A549 (cell line): ENCODE data around the gene C15orf39. TPM values are rescaled to one million over a fixed set of nuclear protein-coding genes. Genes with fewer than 3 reads are reported as not detected.

ENCODE experiments used
- ATAC-seq, 2 experiments: fragments of 200-7000 bp in 1 of 2; fragments of >200 bp in 1 of 2; cut with Nextera tagmentation in 1 of 2; cut with Tn5 transposase in 1 of 2; 3 replicates each; pipeline versions ENCODE4 v1.8.0 to v1.9.1; 2018 to 2020; ENCODE audit warnings: mild to moderate bottlenecking in 1 of 2, moderate library complexity in 1 of 2
- CTCF ChIA-PET: fragments of 300-600 bp; sonication (Branson Sonifier 250); formaldehyde crosslinking; extraction: SDS; loops from one replicate; lab custom pipeline; 2021; ENCODE audit warnings: antibody characterized with exemption, inconsistent platforms; lab: Yijun Ruan, JAX
- POLR2A ChIA-PET: fragments of 350-600 bp; formaldehyde crosslinking; extraction: SDS; loops from one replicate; lab custom pipeline; 2021; ENCODE audit warnings: antibody characterized with exemption, inconsistent platforms; lab: Yijun Ruan, JAX
- DNase-seq, 2 experiments: peaks; one replicate each; pipeline versions ENCODE4 v3.0.0 to v3.0.0-alpha.2; 2011 to 2016; ENCODE audit warnings: low read depth in 1 of 2, low spot score in 1 of 2
- FAIRE-seq: peaks from 2 replicates; lab custom pipeline; 2011; peaks lifted over from hg19 to GRCh38; lab: Jason Lieb, UNC
- H3K27ac ChIP-seq, 2 experiments: fragments of >200 bp; sonication (Bioruptor Twin); formaldehyde crosslinking; 3 replicates each; pipeline ENCODE4 v1.5.1; 2016 to 2017
- H3K4me1 ChIP-seq: fragments of >200 bp; sonication (Bioruptor Twin); formaldehyde crosslinking; 3 replicates; pipeline ENCODE4 v1.6.1; 2016
- H3K4me2 ChIP-seq: fragments of >200 bp; sonication (Bioruptor Twin); formaldehyde crosslinking; 3 replicates; pipeline ENCODE4 v1.6.1; 2016
- H3K4me3 ChIP-seq: fragments of >200 bp; sonication (Bioruptor Twin); formaldehyde crosslinking; 3 replicates; pipeline ENCODE4 v1.5.1; 2016
- H3K9me3 ChIP-seq: fragments of >200 bp; sonication (Bioruptor Twin); formaldehyde crosslinking; 3 replicates; pipeline ENCODE4 v1.6.1; 2016
- CHD4 ChIP-seq: fragments of 200-600 bp; sonication (generic); IDR thresholded peaks from 2 replicates; pipeline ENCODE4 v1.6.1; 2016; ENCODE audit warnings: antibody characterized with exemption, mild to moderate bottlenecking, borderline replicate concordance
- EHMT2 ChIP-seq: fragments of 200-600 bp; sonication (generic); IDR thresholded peaks from 2 replicates; pipeline ENCODE4 v1.6.1; 2016; ENCODE audit warnings: antibody characterized with exemption, low read depth, mild to moderate bottlenecking, moderate library complexity
- ESRRA ChIP-seq: fragments of 150-350 bp; IDR thresholded peaks from 2 replicates; pipeline ENCODE4 v1.6.1; 2014; ENCODE audit warnings: mild to moderate bottlenecking, low read length, borderline replicate concordance
- KDM1A ChIP-seq: fragments of 200-600 bp; sonication (generic); IDR thresholded peaks from 2 replicates; pipeline ENCODE4 v1.6.1; 2016; ENCODE audit warnings: low read depth, mild to moderate bottlenecking
- MYC ChIP-seq: IDR thresholded peaks from 2 replicates; pipeline ENCODE4 v1.6.1; 2012; ENCODE audit warnings: mild to moderate bottlenecking, inconsistent platforms, low read length, improper control_type of control experiment, borderline replicate concordance
- NFE2L2 ChIP-seq: fragments of 150-350 bp; conservative IDR thresholded peaks from 2 replicates; pipeline ENCODE4 v1.6.1; 2014; ENCODE audit warnings: low read length
- NR3C1 ChIP-seq: fragments of >200 bp; sonication (Bioruptor Twin); formaldehyde crosslinking; IDR thresholded peaks from 3 replicates; pipeline ENCODE4 v1.6.1; 2017
- POLR2A ChIP-seq: IDR thresholded peaks from 2 replicates; pipeline ENCODE4 v1.6.1; 2012; ENCODE audit warnings: mild to moderate bottlenecking, low read length
- POLR2AphosphoS2 ChIP-seq: conservative IDR thresholded peaks from 2 replicates; pipeline ENCODE4 v1.6.1; 2012; ENCODE audit warnings: low read length, improper control_type of control experiment, inconsistent platforms
- RAD21 ChIP-seq, 2 experiments: fragments of >200 bp in 1 of 2; sonication (Bioruptor Twin) in 1 of 2; formaldehyde crosslinking in 1 of 2; IDR thresholded peaks in 1 of 2; conservative IDR thresholded peaks in 1 of 2; 2 replicates in 1 of 2; 3 replicates in 1 of 2; pipeline ENCODE4 v1.6.1; 2012 to 2018; ENCODE audit warnings: inconsistent platforms in 1 of 2
- RFX5 ChIP-seq: fragments of 450-650 bp; IDR thresholded peaks from 2 replicates; pipeline ENCODE4 v1.7.1; 2014; ENCODE audit warnings: antibody characterized with exemption, mild to moderate bottlenecking, moderate library complexity
- RNF2 ChIP-seq: fragments of 200-600 bp; sonication (generic); IDR thresholded peaks from 2 replicates; pipeline ENCODE4 v1.6.1; 2016; ENCODE audit warnings: low read depth, mild to moderate bottlenecking, antibody characterized with exemption, moderate library complexity, borderline replicate concordance
- SMC3 ChIP-seq: fragments of >200 bp; sonication (Bioruptor Twin); formaldehyde crosslinking; IDR thresholded peaks from 3 replicates; pipeline ENCODE4 v1.6.1; 2018; ENCODE audit warnings: inconsistent platforms
- ZC3H11A ChIP-seq: fragments of 450-650 bp; IDR thresholded peaks from 2 replicates; pipeline ENCODE4 v1.6.1; 2014; ENCODE audit warnings: antibody characterized with exemption, mild to moderate bottlenecking
- ZFP36 ChIP-seq: fragments of 450-650 bp; IDR thresholded peaks from 2 replicates; pipeline ENCODE4 v1.6.1; 2014; ENCODE audit warnings: borderline replicate concordance; ENCODE audit not compliant: partially characterized antibody
- ZNF302 ChIP-seq: fragments of 250-450 bp; sonication (Bioruptor Pico); IDR thresholded peaks from 2 replicates; pipeline ENCODE4 v1.9.0; 2021; ENCODE audit warnings: inconsistent platforms, mild to moderate bottlenecking, moderate library complexity
- WGBS: methylation state at CpG from one replicate; pipeline ENCODE4 v1.1.6; 2017; ENCODE audit errors: missing lambda C conversion rate; 5-methylcytosine and 5-hydroxymethylcytosine counted together
- polyA plus RNA-seq, 4 experiments: library from polyadenylated mRNA; depleted of rRNA in 3 of 4; stranded (reverse); fragments of >200 nt; fragmentation: RNase III in 1 of 4; extraction: RNeasy Plus Mini Kit Qiagen cat#74134 plus additional on column Dnase treatment in 1 of 4; gene quantifications; 2 replicates in 3 of 4; 3 replicates in 1 of 4; pipeline ENCODE4 v1.2.3, GENCODE V29; 2011 to 2017
- TF ChIP-seq, protein P1 (sequence below): fragments of 450-650 bp; IDR thresholded peaks from 2 replicates; pipeline ENCODE4 v1.6.1; 2014; ENCODE audit warnings: antibody characterized with exemption
- TF ChIP-seq, protein P2 (sequence below): fragments of 250-450 bp; sonication (Bioruptor Pico); IDR thresholded peaks from 2 replicates; pipeline ENCODE4 v1.5.0; 2021; ENCODE audit warnings: mild to moderate bottlenecking, moderate library complexity, borderline replicate concordance
- TF ChIP-seq, protein P3 (sequence below): IDR thresholded peaks from 2 replicates; pipeline ENCODE4 v1.6.1; 2012; ENCODE audit warnings: low read depth, borderline replicate concordance
- TF ChIP-seq, protein P4 (sequence below): fragments of >200 bp; sonication (Bioruptor Twin); formaldehyde crosslinking; IDR thresholded peaks from 2 replicates; pipeline ENCODE4 v1.6.1; 2016
- TF ChIP-seq, protein P5 (sequence below): IDR thresholded peaks from 2 replicates; pipeline ENCODE4 v1.6.1; 2012
- TF ChIP-seq, protein P6 (sequence below): IDR thresholded peaks from 2 replicates; pipeline ENCODE4 v1.6.1; 2012

The C15orf39 gene
- polyA plus RNA-seq, 2 of the 4 experiments (the other 2 are of a cell fraction) = 5.7 to 16.7 TPM

DNA sequence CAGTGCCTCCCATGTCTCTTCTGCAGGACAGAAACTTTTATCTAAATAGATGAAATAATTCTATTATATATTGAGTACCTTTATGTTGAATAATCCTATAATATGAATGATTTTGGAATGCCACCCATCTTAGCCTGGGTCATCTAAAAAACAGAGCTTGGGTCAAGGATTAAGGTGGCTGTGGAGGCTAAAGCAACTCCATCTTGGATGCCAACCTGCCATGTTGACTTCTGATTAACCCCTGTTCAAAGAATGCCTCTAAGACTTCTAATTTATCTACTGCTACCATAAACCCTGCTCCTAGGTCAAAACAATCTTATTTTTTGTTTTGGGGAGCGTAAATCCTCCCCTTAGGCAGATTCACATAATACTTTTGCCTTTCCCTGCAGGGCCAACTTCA lies 31.5 kb upstream of the C15orf39 start:
- FAIRE-seq (no peak), DNase-seq (no peak), ATAC-seq (no peak)
- H3K9me3 ChIP-seq = 0 out of 3 replicates have a peak, but pooled peaks cover 6% of the 10 kb centered on the region
- TF ChIP-seq POLR2A = no peak
- TF ChIP-seq NR3C1 = no peak
- TF ChIP-seq SMC3 = no peak
- TF ChIP-seq ZC3H11A = no peak
- TF ChIP-seq RNF2 = no peak
- TF ChIP-seq, protein P1, sequence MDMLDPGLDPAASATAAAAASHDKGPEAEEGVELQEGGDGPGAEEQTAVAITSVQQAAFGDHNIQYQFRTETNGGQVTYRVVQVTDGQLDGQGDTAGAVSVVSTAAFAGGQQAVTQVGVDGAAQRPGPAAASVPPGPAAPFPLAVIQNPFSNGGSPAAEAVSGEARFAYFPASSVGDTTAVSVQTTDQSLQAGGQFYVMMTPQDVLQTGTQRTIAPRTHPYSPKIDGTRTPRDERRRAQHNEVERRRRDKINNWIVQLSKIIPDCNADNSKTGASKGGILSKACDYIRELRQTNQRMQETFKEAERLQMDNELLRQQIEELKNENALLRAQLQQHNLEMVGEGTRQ = no peak
- TF ChIP-seq, protein P2, sequence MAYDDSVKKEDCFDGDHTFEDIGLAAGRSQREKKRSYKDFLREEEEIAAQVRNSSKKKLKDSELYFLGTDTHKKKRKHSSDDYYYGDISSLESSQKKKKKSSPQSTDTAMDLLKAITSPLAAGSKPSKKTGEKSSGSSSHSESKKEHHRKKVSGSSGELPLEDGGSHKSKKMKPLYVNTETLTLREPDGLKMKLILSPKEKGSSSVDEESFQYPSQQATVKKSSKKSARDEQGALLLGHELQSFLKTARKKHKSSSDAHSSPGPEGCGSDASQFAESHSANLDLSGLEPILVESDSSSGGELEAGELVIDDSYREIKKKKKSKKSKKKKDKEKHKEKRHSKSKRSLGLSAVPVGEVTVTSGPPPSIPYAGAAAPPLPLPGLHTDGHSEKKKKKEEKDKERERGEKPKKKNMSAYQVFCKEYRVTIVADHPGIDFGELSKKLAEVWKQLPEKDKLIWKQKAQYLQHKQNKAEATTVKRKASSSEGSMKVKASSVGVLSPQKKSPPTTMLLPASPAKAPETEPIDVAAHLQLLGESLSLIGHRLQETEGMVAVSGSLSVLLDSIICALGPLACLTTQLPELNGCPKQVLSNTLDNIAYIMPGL (CRISPR knock-in tag) = no peak
- TF ChIP-seq RFX5 = no peak
- TF ChIP-seq, protein P3, sequence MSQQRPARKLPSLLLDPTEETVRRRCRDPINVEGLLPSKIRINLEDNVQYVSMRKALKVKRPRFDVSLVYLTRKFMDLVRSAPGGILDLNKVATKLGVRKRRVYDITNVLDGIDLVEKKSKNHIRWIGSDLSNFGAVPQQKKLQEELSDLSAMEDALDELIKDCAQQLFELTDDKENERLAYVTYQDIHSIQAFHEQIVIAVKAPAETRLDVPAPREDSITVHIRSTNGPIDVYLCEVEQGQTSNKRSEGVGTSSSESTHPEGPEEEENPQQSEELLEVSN = no peak
- TF ChIP-seq KDM1A = no peak
- TF ChIP-seq, protein P4, sequence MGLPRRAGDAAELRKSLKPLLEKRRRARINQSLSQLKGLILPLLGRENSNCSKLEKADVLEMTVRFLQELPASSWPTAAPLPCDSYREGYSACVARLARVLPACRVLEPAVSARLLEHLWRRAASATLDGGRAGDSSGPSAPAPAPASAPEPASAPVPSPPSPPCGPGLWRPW = no peak
- H3K27ac ChIP-seq = no peak overlapping the region; a peak in 1 of 6 replicates
- CTCF ChIA-PET = interaction anchor here (1.6 to 2.0 kb wide), 2 partner anchors 13 to 31 kb away, joined by 4 to 5 read pairs; partner anchors contain the start of gene C15orf39
- no peak overlapping the region for H3K4me2 ChIP-seq
- POLR2A ChIA-PET = no interaction called here
- no peak overlapping the region for H3K4me3 ChIP-seq
- H3K4me1 ChIP-seq = peaks cover 6% of the 10 kb centered on the region
- 87% methylated on average over 1 of the region's 1 CpG for WGBS

DNA sequence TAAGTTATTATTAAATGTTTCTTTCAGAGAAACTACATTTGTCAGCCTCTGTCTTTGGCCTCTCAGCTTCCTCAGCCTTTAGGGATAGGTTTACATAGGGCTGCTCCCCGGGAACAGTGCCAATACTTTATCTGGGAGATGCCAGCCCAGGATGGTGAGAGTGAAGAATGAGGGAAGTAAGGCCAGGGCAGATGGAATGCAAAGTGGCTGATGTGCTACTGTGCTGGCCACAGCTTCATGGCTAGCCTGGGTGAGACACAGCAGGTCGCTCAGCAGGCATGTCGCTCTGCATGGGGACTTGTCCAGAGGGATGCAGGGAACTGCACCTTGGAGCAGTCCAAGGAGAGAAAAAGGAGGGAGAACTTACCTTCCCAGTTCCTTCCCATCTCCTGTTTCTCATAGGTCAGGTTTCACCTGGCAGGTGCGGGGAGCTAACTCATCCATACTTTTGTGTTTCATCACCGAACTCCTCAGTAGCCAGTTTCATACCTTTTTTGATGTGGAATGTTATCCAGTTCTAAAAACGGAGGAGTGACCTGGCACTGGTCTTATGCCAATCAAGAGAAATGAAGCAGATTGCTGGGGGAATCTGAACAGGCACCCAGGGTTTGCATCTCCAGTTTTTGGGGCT lies 30.9 kb upstream of the C15orf39 start:
- no peak overlapping the region for H3K4me2 ChIP-seq
- DNase-seq (no peak), FAIRE-seq (no peak), ATAC-seq (peak in 1 of 2 experiments; percentile 13; a peak in 1 of 6 replicates)
- POLR2A ChIA-PET = no interaction called here
- H3K27ac ChIP-seq = peak overlapping the region in 1 of 2 experiments; percentile 23; a peak in 2 of 6 replicates
- no peak overlapping the region for H3K4me3 ChIP-seq
- CTCF ChIA-PET = interaction anchor here (0.9 to 2.0 kb wide), 3 partner anchors 13 to 31 kb away, joined by 3 to 5 read pairs (median 4); partner anchors contain the start of gene C15orf39
- 0 out of 3 replicates have a peak, but pooled peaks cover 6% of the 10 kb centered on the region for H3K9me3 ChIP-seq
- peaks cover 12% of the 10 kb centered on the region for H3K4me1 ChIP-seq
- 71% methylated on average over 6 of the region's 6 CpGs for WGBS
- no peak for TF ChIP-seq ESRRA
- TF ChIP-seq ZFP36 = no peak
- no peak for TF ChIP-seq KDM1A
- no peak for TF ChIP-seq EHMT2
- TF ChIP-seq, protein P5, sequence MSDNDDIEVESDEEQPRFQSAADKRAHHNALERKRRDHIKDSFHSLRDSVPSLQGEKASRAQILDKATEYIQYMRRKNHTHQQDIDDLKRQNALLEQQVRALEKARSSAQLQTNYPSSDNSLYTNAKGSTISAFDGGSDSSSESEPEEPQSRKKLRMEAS = no peak
- no peak for TF ChIP-seq MYC
- no peak for TF ChIP-seq ZNF302
- TF ChIP-seq, protein P1 = no peak
- TF ChIP-seq, protein P6, sequence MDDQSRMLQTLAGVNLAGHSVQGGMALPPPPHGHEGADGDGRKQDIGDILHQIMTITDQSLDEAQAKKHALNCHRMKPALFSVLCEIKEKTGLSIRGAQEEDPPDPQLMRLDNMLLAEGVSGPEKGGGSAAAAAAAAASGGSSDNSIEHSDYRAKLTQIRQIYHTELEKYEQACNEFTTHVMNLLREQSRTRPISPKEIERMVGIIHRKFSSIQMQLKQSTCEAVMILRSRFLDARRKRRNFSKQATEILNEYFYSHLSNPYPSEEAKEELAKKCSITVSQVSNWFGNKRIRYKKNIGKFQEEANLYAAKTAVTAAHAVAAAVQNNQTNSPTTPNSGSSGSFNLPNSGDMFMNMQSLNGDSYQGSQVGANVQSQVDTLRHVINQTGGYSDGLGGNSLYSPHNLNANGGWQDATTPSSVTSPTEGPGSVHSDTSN = no peak
- no peak for TF ChIP-seq POLR2AphosphoS2
- no peak for TF ChIP-seq CHD4
- TF ChIP-seq RAD21 (conservative IDR thresholded peaks at IDR 0.05 in 1 of 2, IDR thresholded peaks at IDR 0.05 in 1 of 2) = no peak
- TF ChIP-seq NFE2L2 = no peak
- no peak for TF ChIP-seq POLR2A
